ENCODE data around the gene PAPPA2.
"Not testable (repeated sequence)": the region's sequence is repeated elsewhere in the genome, so short reads cannot be mapped to it uniquely, and the experiment has no call there.

The PAPPA2 gene

GRCh38 chr1:176445402-176445801, 17.6 kb upstream of the PAPPA2 start:
- TF ChIP-seq CTCF (IDR thresholded peaks at IDR 0.05; ENCODE audit: insufficient read depth, missing control alignments), result no peak
- FAIRE-seq, result no peak
- no peak for DNase-seq (ENCODE audit: insufficient read length, low spot score)

GRCh38 chr1:176448340-176448739, 14.6 kb upstream of the PAPPA2 start:
- FAIRE-seq (no peak), DNase-seq (ENCODE audit: insufficient read length, low spot score) (no peak)
- TF ChIP-seq CTCF (IDR thresholded peaks at IDR 0.05; ENCODE audit: insufficient read depth, missing control alignments), result no peak

DNA sequence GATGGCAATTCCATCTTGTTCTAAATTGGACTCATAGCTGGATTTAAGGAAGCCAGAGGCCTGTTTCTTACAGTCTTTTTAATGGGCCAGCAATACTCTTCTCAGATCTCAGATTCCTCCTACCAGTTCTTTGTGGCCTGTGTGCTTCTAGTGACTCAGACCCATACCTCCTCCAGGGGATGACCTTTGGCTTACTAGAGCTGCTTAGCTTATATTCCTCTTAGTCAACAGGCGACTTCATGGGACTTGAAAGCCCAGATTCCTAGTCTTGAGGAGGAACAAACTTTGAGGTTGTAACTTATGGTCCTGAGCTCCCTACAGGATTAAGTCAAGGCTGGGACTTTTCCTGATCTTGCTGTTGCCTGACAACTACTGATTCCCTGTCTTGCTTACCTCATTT, 12.4 kb upstream of the PAPPA2 start:
- DNase-seq (ENCODE audit: insufficient read length, low spot score) (no peak), FAIRE-seq (no peak)

GRCh38 chr1:176451741-176452140, 11.2 kb upstream of the PAPPA2 start:
- not testable (repeated sequence) for DNase-seq (ENCODE audit: insufficient read length, low spot score); FAIRE-seq

More for the DNA sequence above, 12.4 kb upstream of the PAPPA2 start:
- no peak for TF ChIP-seq CTCF (IDR thresholded peaks at IDR 0.05; ENCODE audit: insufficient read depth, missing control alignments)

DNA sequence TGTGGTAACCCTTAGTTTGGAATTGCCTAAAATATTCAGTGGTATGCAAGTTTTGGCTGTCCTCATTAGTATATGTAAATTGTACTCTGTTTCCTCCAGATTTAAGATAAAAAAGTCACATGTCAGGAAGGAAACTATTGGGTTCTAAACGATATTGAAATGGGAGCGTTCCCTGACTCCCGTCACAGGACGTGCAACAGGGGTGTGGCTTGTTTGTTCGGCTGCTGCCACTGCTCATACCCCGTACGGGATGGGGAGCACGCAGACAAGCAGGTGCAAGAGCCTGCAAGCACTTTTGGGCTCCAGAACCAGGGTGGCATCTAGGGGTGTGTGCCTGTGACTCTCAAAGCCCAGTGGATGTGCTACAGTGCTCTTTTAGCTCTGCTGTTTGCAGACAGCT, 6.2 kb upstream of the PAPPA2 start:
- FAIRE-seq, result no peak
- DNase-seq (ENCODE audit: insufficient read length, low spot score), result no peak
- no peak for TF ChIP-seq CTCF (IDR thresholded peaks at IDR 0.05; ENCODE audit: insufficient read depth, missing control alignments)

DNA sequence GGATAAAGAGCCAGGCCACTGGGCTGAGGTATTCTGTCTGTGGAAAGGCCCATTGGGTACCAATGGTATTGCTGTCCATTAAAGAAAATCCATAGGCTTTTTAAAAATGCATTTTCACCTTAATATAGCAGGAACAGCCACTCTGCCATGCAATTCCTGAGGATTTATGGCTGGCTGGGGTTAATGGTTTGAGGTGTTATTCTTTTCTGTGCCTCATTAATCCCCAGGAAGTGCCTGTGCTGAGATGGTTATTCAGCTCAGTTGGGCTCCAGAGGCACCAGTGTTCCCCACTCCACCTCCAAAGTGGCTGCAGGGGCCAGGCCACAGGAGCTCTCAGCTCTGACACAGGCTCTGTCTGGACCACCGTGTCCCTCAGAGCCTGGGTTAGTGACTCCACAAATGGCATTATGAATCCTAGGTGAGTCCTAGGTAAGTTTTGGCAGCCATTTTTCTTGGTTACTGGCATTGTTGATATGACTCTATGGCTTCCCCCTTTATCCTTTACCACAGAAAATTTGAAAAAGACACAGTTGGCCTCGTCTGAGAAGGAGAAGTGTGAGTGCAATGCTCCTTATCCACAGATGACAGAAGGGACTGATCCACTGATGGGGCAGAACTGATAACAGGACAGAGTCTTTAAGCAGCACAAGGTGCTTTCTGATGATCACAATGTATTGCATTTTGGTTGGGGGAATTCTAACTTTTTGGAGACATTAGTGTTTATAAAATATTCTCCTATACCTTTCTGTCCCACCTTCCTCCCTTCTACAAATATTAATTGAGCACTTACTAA, 2.2 kb upstream of the PAPPA2 start:
- DNase-seq (ENCODE audit: insufficient read length, low spot score) (no peak), FAIRE-seq (no peak)
- TF ChIP-seq CTCF (IDR thresholded peaks at IDR 0.05; ENCODE audit: insufficient read depth, missing control alignments), result no peak

- FAIRE-seq (no peak), DNase-seq (ENCODE audit: insufficient read length, low spot score) (no peak)
- no peak for TF ChIP-seq CTCF (IDR thresholded peaks at IDR 0.05; ENCODE audit: insufficient read depth, missing control alignments)
Measured at GRCh38 chr1:176461576-176461975, 1.4 kb upstream of the PAPPA2 start.

All from D721Med (cell line).